ENCODE results near the gene SPECC1L.
"Not testable (repeated sequence)": the region's sequence is repeated elsewhere in the genome, so short reads cannot be mapped to it uniquely, and the experiment has no call there.

Gene SPECC1L

DNA sequence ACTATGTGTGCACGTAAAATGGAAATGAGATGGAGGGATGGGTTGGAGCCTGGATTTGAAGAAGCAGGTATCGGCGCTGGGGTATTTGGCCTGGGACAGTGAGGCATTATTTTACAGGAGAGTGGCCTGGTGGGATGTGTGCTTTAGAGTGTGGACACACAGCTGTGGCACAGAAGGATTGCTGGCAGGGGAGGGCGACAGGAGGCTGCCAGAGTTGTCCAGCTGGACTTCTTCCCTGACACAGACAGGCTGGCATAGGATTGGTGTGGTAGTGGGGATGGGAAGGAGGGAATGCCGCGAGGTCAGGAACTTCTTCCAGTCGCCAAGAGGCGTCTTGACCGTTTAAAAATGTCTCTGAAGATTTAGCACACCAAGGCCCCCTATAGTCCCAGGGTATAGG, 16.6 kb downstream of the SPECC1L start:
- H3K27me3 ChIP-seq (ENCODE audit: control insufficient read depth, insufficient read depth, low read length); H3K36me3 ChIP-seq (ENCODE audit: control insufficient read depth, insufficient read depth, low read length); H3K27ac ChIP-seq (ENCODE audit: low read length); H3K4me3 ChIP-seq (ENCODE audit: low read length); DNase-seq (ENCODE audit: low read depth, low spot score); H3K9me3 ChIP-seq (ENCODE audit: control insufficient read depth, insufficient read depth, low read length); H3K4me1 ChIP-seq (ENCODE audit: control insufficient read depth, insufficient read depth, low read length): not testable (repeated sequence)
- no CpG with 5 or more reads among the region's 9 CpGs for WGBS (ENCODE audit: insufficient coverage, insufficient read length)

DNA sequence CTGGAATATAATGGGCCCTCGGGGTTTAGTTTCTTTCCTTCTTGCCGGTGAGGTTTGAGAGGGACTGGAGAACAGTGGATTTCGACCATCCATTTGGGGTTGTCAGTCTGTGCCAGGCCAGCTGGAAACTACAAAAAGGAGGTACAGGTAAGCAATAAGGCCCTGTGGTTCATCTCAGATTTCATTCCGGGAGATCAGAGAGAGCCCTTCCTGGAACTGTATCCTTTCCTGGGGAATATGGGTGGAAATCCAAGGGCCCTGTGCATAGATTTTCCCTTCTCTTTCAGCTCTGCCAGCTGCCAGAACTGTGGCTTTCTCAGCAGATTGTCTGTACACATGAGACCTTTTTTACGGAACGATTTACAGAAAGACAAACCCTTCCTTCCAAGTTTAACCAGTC, 17.2 kb downstream of the SPECC1L start:
- H3K4me3 ChIP-seq (ENCODE audit: low read length); H3K27me3 ChIP-seq (ENCODE audit: control insufficient read depth, insufficient read depth, low read length); H3K4me1 ChIP-seq (ENCODE audit: control insufficient read depth, insufficient read depth, low read length); H3K36me3 ChIP-seq (ENCODE audit: control insufficient read depth, insufficient read depth, low read length); H3K27ac ChIP-seq (ENCODE audit: low read length); H3K9me3 ChIP-seq (ENCODE audit: control insufficient read depth, insufficient read depth, low read length); DNase-seq (ENCODE audit: low read depth, low spot score): not testable (repeated sequence)
- no CpG with 5 or more reads among the region's 6 CpGs for WGBS (ENCODE audit: insufficient coverage, insufficient read length)

DNA sequence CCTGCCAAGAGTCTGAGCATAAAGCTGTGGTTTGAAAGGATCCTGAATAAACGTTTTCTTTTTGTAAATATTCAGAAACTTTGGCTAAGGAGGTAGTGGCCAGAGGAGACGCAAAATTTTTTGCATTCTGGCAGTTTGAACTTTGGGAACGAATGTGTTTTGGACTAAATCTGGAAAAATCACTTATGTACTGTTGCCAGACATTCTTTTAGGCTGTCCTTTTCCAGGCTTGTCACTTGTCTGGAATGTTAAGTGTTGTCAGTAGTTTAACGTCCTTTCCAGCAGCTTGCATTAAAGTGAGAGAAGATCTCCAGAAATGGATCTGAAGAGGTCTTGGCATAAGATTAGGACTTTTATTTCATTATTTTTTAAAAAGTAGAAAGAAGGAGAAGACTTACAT, 18.5 kb downstream of the SPECC1L start:
- H3K4me1 ChIP-seq (ENCODE audit: control insufficient read depth, insufficient read depth, low read length): 0 out of 2 replicates have a peak, but pooled peaks cover 1% of the 10 kb centered on the region
- H3K9me3 ChIP-seq (ENCODE audit: control insufficient read depth, insufficient read depth, low read length): no peaks in the 10 kb centered on the region
- H3K27ac ChIP-seq (ENCODE audit: low read length): no peak overlapping the region
- no peak overlapping the region for H3K4me3 ChIP-seq (ENCODE audit: low read length)
- no peak for DNase-seq (ENCODE audit: low read depth, low spot score)
- H3K27me3 ChIP-seq (ENCODE audit: control insufficient read depth, insufficient read depth, low read length): no peaks in the 10 kb centered on the region
- WGBS (ENCODE audit: insufficient coverage, insufficient read length): no CpG with 5 or more reads among the region's 4 CpGs
- no peaks in the 10 kb centered on the region for H3K36me3 ChIP-seq (ENCODE audit: control insufficient read depth, insufficient read depth, low read length)

- no CpG with 5 or more reads among the region's 4 CpGs for WGBS (ENCODE audit: insufficient coverage, insufficient read length)
- no peak overlapping the region for H3K4me3 ChIP-seq (ENCODE audit: low read length)
- H3K27ac ChIP-seq (ENCODE audit: low read length): no peak overlapping the region
These were observed 19.1 kb downstream of the SPECC1L start for GRCh38 chr22:24289741-24290163.

GRCh38 chr22:24290459-24290858, 19.8 kb downstream of the SPECC1L start:
- Histone ChIP-seq H3K36me3 (ENCODE audit: control insufficient read depth, insufficient read depth, low read length) (no peaks in the 10 kb centered on the region), H3K9me3 (ENCODE audit: control insufficient read depth, insufficient read depth, low read length) (no peaks in the 10 kb centered on the region), H3K27ac (ENCODE audit: low read length) (no peak overlapping the region), H3K4me3 (ENCODE audit: low read length) (no peak overlapping the region), H3K4me1 (ENCODE audit: control insufficient read depth, insufficient read depth, low read length) (0 out of 2 replicates have a peak, but pooled peaks cover 1% of the 10 kb centered on the region), H3K27me3 (ENCODE audit: control insufficient read depth, insufficient read depth, low read length) (no peaks in the 10 kb centered on the region)
- no peak for DNase-seq (ENCODE audit: low read depth, low spot score)

More at GRCh38 chr22:24289741-24290163, 19.1 kb downstream of the SPECC1L start:
- H3K36me3 ChIP-seq (ENCODE audit: control insufficient read depth, insufficient read depth, low read length): no peaks in the 10 kb centered on the region
- no peak for DNase-seq (ENCODE audit: low read depth, low spot score)
- 0 out of 2 replicates have a peak, but pooled peaks cover 1% of the 10 kb centered on the region for H3K4me1 ChIP-seq (ENCODE audit: control insufficient read depth, insufficient read depth, low read length)
- no peaks in the 10 kb centered on the region for H3K27me3 ChIP-seq (ENCODE audit: control insufficient read depth, insufficient read depth, low read length)
- H3K9me3 ChIP-seq (ENCODE audit: control insufficient read depth, insufficient read depth, low read length): no peaks in the 10 kb centered on the region

DNA sequence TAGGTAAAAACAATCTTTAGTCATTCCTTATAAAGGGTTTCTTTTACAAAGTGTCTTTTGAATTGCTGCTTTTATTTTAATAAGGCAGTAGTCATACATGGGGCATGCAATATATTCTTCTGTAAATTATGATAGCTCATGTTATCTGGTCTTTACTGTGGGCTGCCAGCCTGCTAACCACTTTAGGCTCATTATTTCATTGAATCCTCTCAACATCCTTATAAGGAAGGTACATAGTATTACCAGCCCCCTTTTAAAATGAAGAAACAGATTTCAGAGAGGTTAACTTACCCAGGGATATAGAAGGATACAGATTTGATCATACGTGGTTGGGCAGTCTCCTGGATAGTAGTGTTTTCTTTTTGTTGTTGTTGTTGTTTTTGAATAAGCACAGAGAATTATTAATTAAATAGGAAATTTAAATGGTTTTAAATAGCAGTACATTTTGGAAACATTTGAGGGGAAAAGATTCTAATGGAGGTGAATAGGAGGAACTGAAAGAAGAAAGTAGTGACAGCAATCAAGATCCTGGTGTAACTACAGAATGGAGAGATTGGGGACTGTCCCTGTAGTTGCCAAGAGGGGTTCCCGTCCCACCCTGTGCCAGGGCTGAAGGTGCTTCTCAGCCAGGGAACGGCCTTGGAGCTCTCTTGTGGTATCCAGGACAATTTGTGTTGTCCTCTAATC, 21.0 kb downstream of the SPECC1L start:
- Histone ChIP-seq H3K9me3 (ENCODE audit: control insufficient read depth, insufficient read depth, low read length) (no peaks in the 10 kb centered on the region), H3K36me3 (ENCODE audit: control insufficient read depth, insufficient read depth, low read length) (no peaks in the 10 kb centered on the region), H3K27ac (ENCODE audit: low read length) (no peak overlapping the region), H3K4me3 (ENCODE audit: low read length) (no peak overlapping the region), H3K27me3 (ENCODE audit: control insufficient read depth, insufficient read depth, low read length) (no peaks in the 10 kb centered on the region), H3K4me1 (ENCODE audit: control insufficient read depth, insufficient read depth, low read length) (0 out of 2 replicates have a peak, but pooled peaks cover 1% of the 10 kb centered on the region)
- no CpG with 5 or more reads among the region's 3 CpGs for WGBS (ENCODE audit: insufficient coverage, insufficient read length)
- no peak for DNase-seq (ENCODE audit: low read depth, low spot score)

GRCh38 chr22:24292202-24292830, 21.7 kb downstream of the SPECC1L start:
- H3K4me3 ChIP-seq (ENCODE audit: low read length); H3K36me3 ChIP-seq (ENCODE audit: control insufficient read depth, insufficient read depth, low read length); H3K4me1 ChIP-seq (ENCODE audit: control insufficient read depth, insufficient read depth, low read length); H3K27me3 ChIP-seq (ENCODE audit: control insufficient read depth, insufficient read depth, low read length); DNase-seq (ENCODE audit: low read depth, low spot score); H3K27ac ChIP-seq (ENCODE audit: low read length); H3K9me3 ChIP-seq (ENCODE audit: control insufficient read depth, insufficient read depth, low read length): not testable (repeated sequence)
- WGBS (ENCODE audit: insufficient coverage, insufficient read length): no CpG with 5 or more reads among the region's 3 CpGs

DNA sequence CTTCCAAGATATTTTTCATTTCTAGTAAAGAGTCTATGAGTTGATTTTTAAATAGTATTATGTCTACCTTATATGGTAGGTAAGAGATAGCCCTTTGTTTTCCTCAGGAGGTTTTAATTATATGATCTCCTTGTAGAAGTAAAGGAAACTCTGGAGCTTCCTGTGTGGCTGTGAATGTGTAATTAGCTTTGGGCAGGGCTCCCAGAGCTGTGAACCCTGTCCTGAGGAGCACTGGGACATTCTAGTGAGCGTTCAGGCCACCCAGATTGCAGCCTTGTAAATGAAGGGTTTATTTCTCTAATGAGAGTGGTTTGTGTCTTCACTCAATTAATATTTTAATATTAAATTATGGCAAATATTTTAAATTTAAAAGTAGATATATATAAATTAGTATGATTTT, 24.3 kb downstream of the SPECC1L start:
- H3K4me1 ChIP-seq (ENCODE audit: control insufficient read depth, insufficient read depth, low read length); H3K9me3 ChIP-seq (ENCODE audit: control insufficient read depth, insufficient read depth, low read length); H3K4me3 ChIP-seq (ENCODE audit: low read length); H3K36me3 ChIP-seq (ENCODE audit: control insufficient read depth, insufficient read depth, low read length); H3K27ac ChIP-seq (ENCODE audit: low read length); DNase-seq (ENCODE audit: low read depth, low spot score); H3K27me3 ChIP-seq (ENCODE audit: control insufficient read depth, insufficient read depth, low read length): not testable (repeated sequence)
- WGBS (ENCODE audit: insufficient coverage, insufficient read length): no CpG with 5 or more reads among the region's 1 CpG

DNA sequence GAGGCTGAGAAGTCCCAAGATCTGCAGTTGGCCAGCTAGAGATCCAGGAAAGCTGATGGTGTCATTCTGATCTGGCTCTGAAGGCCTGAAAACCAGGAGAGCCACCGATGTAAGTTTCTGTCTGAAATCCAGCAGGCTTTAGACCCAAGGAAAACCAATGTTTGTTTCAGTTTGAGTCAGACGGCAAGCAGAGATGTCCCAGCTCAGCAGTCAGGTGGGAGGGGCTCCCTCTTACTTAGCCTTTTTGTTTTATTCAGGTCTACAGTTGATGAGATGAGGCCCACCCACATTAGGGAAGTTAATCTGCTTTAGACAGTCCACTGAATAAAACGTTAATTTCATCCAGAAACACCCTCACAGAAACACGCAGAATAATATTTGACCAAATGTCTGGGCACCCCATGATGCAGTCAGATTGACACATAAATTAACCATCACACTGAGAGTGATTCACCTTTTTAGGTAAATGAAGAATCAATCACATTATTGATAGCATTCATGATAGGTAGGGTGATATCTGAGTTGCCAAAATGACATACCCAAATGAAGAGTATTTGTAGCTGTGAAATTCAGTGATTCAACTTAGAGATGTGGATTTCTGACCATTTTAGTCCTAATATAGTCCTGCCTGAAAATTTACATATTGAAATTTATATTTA, 28.0 kb downstream of the SPECC1L start:
- H3K27ac ChIP-seq (ENCODE audit: low read length); H3K4me1 ChIP-seq (ENCODE audit: control insufficient read depth, insufficient read depth, low read length); H3K9me3 ChIP-seq (ENCODE audit: control insufficient read depth, insufficient read depth, low read length); H3K36me3 ChIP-seq (ENCODE audit: control insufficient read depth, insufficient read depth, low read length); H3K4me3 ChIP-seq (ENCODE audit: low read length); DNase-seq (ENCODE audit: low read depth, low spot score); H3K27me3 ChIP-seq (ENCODE audit: control insufficient read depth, insufficient read depth, low read length): not testable (repeated sequence)
- no CpG with 5 or more reads among the region's 4 CpGs for WGBS (ENCODE audit: insufficient coverage, insufficient read length)

DNA sequence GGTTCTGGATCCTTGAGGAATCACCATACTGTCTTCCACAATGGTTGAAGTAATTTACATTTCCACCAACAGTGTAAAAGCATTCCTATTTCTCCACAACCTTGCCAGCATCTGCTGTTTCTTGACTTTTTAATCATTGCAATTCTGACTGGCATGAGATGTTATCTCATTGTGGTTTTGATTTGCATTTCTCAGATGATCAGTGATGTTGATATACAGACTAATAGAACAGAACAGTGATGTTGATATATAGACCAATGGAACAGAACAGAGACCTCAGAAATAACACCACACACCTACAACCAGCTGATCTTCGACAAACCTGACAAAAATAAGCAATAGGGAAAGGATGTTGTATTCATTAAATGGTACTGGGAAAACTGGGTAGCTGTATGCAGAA, 29.9 kb downstream of the SPECC1L start:
- not testable (repeated sequence) for H3K4me3 ChIP-seq (ENCODE audit: low read length); DNase-seq (ENCODE audit: low read depth, low spot score); H3K4me1 ChIP-seq (ENCODE audit: control insufficient read depth, insufficient read depth, low read length); H3K9me3 ChIP-seq (ENCODE audit: control insufficient read depth, insufficient read depth, low read length); H3K27ac ChIP-seq (ENCODE audit: low read length); H3K27me3 ChIP-seq (ENCODE audit: control insufficient read depth, insufficient read depth, low read length)
- peaks cover 16% of the 10 kb centered on the region; the same call in 1 of the 2 replicates for H3K36me3 ChIP-seq (ENCODE audit: control insufficient read depth, insufficient read depth, low read length)
- WGBS (ENCODE audit: insufficient coverage, insufficient read length): no CpG with 5 or more reads among the region's 1 CpG

Data from iPS DF 6.9 (cell line).